GM12874 (cell line): Measurements from ENCODE around the gene EFCAB12.

Source experiments
- CTCF ChIP-seq: IDR thresholded peaks from 2 replicates; pipeline ENCODE4 v1.5.1; 2011; ENCODE audit warnings: low read depth, mild to moderate bottlenecking, control low read depth, low read length, moderate library complexity; ENCODE audit not compliant: insufficient read depth

Gene EFCAB12

DNA sequence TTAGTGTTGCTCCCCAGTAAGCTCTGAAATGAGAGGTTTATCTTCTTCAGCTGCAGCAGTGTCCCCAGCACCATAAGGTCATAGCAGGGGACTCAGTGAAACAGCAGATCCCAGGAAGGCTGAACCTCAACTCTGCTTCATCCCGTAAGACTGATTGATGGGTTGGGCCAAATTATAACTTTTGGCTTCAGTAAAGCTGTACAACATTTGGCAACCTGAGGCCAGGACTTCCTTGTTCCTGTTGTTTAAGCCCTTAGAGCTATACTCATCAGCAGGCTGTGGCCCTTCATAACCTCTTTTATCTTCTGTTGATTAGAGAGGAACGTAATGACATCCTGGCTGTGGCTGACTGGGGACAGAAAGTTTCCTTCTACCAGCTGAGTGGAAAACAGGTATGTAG, 40.6 kb upstream of the EFCAB12 start:
- TF ChIP-seq CTCF = no peak

- no peak for TF ChIP-seq CTCF
These were observed 39.5 kb upstream of the EFCAB12 start for GRCh38 chr3:129467932-129468331.

GRCh38 chr3:129463716-129464115, 35.3 kb upstream of the EFCAB12 start:
- no peak for TF ChIP-seq CTCF

DNA sequence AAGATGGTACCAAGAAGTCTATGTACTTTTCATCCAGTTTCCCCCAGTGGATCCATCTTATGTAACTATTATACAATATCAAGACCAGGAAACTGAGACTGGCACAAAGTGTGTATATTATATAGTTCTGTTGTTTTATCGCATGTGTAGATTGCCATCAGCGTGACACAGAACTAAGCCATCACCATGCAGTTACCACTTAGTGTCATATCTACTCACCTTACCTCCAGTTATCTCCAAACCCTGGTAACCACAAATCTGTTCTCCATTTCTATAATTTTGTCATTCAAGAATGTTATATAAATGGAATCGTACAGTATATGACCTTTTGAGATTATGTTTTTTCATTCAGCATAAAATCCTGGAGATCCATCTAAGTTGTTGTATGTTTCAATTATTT, 34.7 kb upstream of the EFCAB12 start:
- TF ChIP-seq CTCF = no peak

GRCh38 chr3:129462361-129462968, 34.0 kb upstream of the EFCAB12 start:
- TF ChIP-seq CTCF = no peak

DNA sequence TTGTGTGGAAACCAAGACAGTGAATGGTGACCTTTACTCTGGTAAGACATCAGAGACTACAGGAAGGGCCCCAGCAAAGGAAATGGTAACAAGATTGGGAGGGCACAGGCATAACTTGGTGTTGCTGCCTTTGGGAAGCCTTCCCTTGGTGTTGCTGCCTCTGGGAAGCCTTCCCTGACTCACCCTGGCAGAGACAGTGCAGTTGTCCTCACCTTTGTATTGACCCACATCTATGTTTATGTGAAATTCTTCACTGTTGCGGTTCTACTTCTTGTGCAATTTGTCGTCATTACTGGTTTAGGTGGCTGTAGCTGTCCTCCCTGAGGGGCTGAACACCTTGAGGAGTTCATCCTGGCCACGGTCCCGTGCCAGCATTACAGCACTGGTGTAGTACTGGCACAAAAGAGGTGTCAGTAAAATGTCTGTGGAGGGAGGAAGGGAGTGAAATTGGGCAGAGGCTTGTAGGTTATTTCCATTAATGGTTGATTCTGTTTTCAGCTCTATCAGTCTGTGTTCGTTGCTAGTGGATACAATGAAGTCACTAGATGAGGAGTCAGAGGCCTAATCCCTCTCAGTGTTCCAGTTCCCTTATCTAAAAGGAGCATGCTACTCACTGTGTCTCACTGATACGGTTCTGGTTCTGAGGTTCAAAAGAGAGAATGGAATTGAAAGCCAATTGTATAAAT, 33.2 kb upstream of the EFCAB12 start:
- no peak for TF ChIP-seq CTCF

DNA sequence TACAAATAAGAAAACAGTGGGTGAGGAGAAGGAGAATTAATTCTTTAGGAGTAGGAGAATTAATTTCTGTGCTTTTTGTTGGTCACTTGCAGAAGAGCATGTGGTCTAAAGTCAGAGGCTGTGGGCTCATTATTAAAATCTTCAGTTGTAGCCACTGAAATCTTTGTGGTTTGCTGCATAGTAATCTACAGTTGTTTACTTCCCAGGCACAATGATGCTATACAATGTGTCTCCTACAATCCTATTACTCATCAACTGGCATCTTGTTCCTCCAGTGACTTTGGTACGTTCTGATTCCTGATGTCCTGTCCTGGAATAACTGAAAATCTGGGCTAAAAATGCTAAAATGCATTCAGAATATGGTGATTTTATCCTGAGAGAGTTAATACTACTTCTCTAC, 32.6 kb upstream of the EFCAB12 start:
- no peak for TF ChIP-seq CTCF

- no peak for TF ChIP-seq CTCF
These were observed 32.1 kb upstream of the EFCAB12 start for GRCh38 chr3:129460572-129460971.
